Hepatocyte (in vitro differentiated cells): ENCODE results near the gene SPTBN2. TPM values are rescaled to one million over a fixed set of nuclear protein-coding genes. Genes with fewer than 3 reads are reported as not detected.

Experiments used
- DNase-seq: peaks from one replicate; pipeline ENCODE4 v3.0.0-alpha.2; 2016; ENCODE audit warnings: low spot score
- H2AFZ ChIP-seq: fragments of 200-600 bp; sonication (generic); 2 replicates; pipeline ENCODE4 v1.6.0; 2016; ENCODE audit warnings: antibody characterized with exemption, mild to moderate bottlenecking
- H3K27ac ChIP-seq: fragments of 200-600 bp; sonication (generic); 2 replicates; pipeline ENCODE4 v1.5.1; 2016; ENCODE audit warnings: mild to moderate bottlenecking
- H3K27me3 ChIP-seq: fragments of 200-600 bp; sonication (generic); 2 replicates; pipeline ENCODE4 v1.6.1; 2016
- H3K36me3 ChIP-seq: fragments of 200-600 bp; sonication (generic); replicated peaks from 2 replicates; pipeline ENCODE4 v1.5.1; 2016; ENCODE audit warnings: low read depth; ENCODE audit not compliant: insufficient read depth
- H3K4me1 ChIP-seq: fragments of 200-600 bp; sonication (generic); 2 replicates; pipeline ENCODE4 v1.5.1; 2016; ENCODE audit warnings: mild to moderate bottlenecking, moderate library complexity; ENCODE audit not compliant: insufficient read depth
- H3K4me2 ChIP-seq: fragments of 200-600 bp; sonication (generic); 2 replicates; pipeline ENCODE4 v1.6.0; 2016
- H3K4me3 ChIP-seq: fragments of 200-600 bp; sonication (generic); 2 replicates; pipeline ENCODE4 v1.5.1; 2016; ENCODE audit warnings: mild to moderate bottlenecking
- H3K79me2 ChIP-seq: fragments of 200-600 bp; sonication (generic); 2 replicates; pipeline ENCODE4 v1.6.0; 2017; ENCODE audit warnings: mild to moderate bottlenecking
- H3K9me2 ChIP-seq: fragments of 200-600 bp; sonication (generic); replicated peaks from 2 replicates; pipeline ENCODE4 v1.6.0; 2017; ENCODE audit warnings: mild to moderate bottlenecking; ENCODE audit not compliant: insufficient read depth
- H3K9me3 ChIP-seq: fragments of 200-600 bp; sonication (generic); 2 replicates; pipeline ENCODE4 v1.5.1; 2016; ENCODE audit warnings: low read depth, mild to moderate bottlenecking
- H4K20me1 ChIP-seq: fragments of 200-600 bp; sonication (generic); 2 replicates; pipeline ENCODE4 v1.6.0; 2016; ENCODE audit warnings: mild to moderate bottlenecking; ENCODE audit not compliant: insufficient read depth, poor library complexity, severe bottlenecking
- EZH2 ChIP-seq: fragments of 200-600 bp; sonication (generic); IDR thresholded peaks from 2 replicates; pipeline ENCODE4 v1.6.1; 2016; ENCODE audit warnings: antibody characterized with exemption, mild to moderate bottlenecking, borderline replicate concordance
- EZH2phosphoT487 ChIP-seq: fragments of 200-600 bp; sonication (generic); IDR thresholded peaks from one replicate; pipeline ENCODE4 v1.6.1; 2018; ENCODE audit warnings: antibody characterized with exemption, mild to moderate bottlenecking, low read depth, moderate library complexity; ENCODE audit not compliant: unreplicated experiment, severe bottlenecking
- WGBS: methylation state at CpG from one replicate; pipeline ENCODE4 v1.1.6; 2016; ENCODE audit warnings: low lambda C conversion rate; ENCODE audit errors: missing lambda C conversion rate; 5-methylcytosine and 5-hydroxymethylcytosine counted together
- polyA plus RNA-seq: library from polyadenylated mRNA; unstranded; fragments of >200 nt; fragmentation: Nextera tagmentation; extraction: Ambion mirVana; gene quantifications from 2 replicates; pipeline ENCODE4 v1.2.1, GENCODE V29; 2016
- total RNA-seq: library from RNA; depleted of rRNA; stranded (reverse); fragments of >200 nt; gene quantifications from 2 replicates; pipeline ENCODE4 v1.2.3, GENCODE V29; 2014
- TF ChIP-seq, protein P1 (sequence below): fragments of 200-600 bp; sonication (generic); IDR thresholded peaks from 2 replicates; pipeline ENCODE4 v1.5.1; 2016; ENCODE audit warnings: antibody characterized with exemption, mild to moderate bottlenecking; ENCODE audit not compliant: poor library complexity

SPTBN2 gene
- total and polyA plus RNA-seq, 2 experiments from 2014 or later, result 152 to 177 TPM

DNA sequence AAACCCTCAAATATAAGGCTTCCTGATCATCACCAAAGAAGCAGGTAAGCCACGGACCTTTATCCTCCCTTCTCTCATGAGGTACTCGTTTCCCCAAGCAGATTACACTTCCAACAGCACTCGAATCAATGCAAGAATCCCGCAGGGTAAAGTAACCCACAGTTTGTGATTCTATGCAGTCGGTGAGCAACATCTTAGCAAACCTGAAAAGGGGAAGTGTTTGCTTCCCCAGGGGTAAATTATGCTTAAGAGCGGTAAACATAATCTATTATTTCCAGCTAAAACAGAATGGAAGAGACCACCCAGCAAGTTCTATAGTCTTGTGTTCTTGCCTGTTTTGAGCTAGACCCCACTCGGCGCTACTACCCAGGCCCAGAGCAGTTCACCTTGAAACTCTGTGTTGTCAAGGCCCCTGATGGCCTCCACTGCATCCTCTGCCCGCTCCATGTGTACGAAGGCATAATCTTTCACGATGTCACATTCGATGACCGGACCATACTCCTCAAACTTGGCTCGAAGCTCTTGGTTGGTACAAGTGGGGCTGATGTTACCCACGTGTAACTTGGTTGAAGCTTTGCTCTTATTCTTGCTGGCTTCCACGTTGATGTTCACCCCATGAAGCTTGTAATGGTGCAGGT is 52.6 kb downstream of the SPTBN2 start:
- Histone ChIP-seq H3K79me2 (peaks cover 59% of the 10 kb centered on the region), H3K4me2 (peak overlapping the region; percentile 95), H4K20me1 (peaks cover 40% of the 10 kb centered on the region), H3K27ac (no peak overlapping the region), H3K4me1 (peaks cover 24% of the 10 kb centered on the region), H3K9me3 (no peaks in the 10 kb centered on the region), H3K4me3 (peak overlapping the region; percentile 0), H2AFZ (no peak overlapping the region), H3K9me2 (no peaks in the 10 kb centered on the region), H3K27me3 (no peaks in the 10 kb centered on the region), H3K36me3 (peaks cover 3% of the 10 kb centered on the region)
- no peak for TF ChIP-seq EZH2
- TF ChIP-seq, protein P1, sequence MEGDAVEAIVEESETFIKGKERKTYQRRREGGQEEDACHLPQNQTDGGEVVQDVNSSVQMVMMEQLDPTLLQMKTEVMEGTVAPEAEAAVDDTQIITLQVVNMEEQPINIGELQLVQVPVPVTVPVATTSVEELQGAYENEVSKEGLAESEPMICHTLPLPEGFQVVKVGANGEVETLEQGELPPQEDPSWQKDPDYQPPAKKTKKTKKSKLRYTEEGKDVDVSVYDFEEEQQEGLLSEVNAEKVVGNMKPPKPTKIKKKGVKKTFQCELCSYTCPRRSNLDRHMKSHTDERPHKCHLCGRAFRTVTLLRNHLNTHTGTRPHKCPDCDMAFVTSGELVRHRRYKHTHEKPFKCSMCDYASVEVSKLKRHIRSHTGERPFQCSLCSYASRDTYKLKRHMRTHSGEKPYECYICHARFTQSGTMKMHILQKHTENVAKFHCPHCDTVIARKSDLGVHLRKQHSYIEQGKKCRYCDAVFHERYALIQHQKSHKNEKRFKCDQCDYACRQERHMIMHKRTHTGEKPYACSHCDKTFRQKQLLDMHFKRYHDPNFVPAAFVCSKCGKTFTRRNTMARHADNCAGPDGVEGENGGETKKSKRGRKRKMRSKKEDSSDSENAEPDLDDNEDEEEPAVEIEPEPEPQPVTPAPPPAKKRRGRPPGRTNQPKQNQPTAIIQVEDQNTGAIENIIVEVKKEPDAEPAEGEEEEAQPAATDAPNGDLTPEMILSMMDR, result no peak
- no peak for TF ChIP-seq EZH2phosphoT487
- DNase-seq, result no peak
- WGBS, result 76% methylated on average over 16 of the region's 16 CpGs

DNA sequence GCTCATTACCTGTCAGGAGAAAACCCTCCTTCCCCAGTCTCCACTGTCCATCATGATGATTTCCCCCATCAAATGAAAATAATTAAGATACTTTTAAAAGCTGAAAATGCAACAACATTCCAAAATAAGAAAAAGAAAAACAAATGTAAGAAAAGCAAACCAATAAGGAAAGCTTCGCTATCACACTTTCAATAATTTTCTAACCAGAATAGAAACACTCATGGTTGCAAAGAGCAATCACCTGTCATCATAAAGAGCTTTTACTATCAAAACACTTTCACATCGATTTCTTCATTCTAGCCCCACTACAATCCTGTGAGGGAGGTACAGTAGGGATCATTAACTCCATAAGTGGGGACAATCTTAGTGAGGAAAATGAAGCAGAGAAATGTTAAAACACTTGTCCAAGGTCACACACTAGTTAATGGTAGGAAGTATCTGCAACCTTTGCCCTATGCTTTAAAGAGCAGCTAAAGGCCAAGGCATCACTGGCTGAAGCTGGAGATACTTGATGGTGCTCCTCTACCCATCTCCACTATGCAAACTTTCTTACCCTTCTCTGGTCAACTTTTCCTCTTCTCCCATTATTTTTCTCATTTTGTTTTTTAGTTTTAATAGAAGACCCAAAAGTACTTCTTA is 53.9 kb downstream of the SPTBN2 start:
- H3K27ac ChIP-seq, result no peak overlapping the region
- no peak for DNase-seq
- peaks cover 24% of the 10 kb centered on the region for H3K4me1 ChIP-seq
- H3K4me2 ChIP-seq, result peak overlapping the region; percentile 95
- no peak overlapping the region for H3K4me3 ChIP-seq
- no peaks in the 10 kb centered on the region for H3K9me3 ChIP-seq
- peaks cover 40% of the 10 kb centered on the region for H4K20me1 ChIP-seq
- H2AFZ ChIP-seq, result no peak overlapping the region
- WGBS, result 88% methylated on average over 2 of the region's 2 CpGs
- H3K36me3 ChIP-seq, result peaks cover 3% of the 10 kb centered on the region
- TF ChIP-seq EZH2 (no peak), EZH2phosphoT487 (no peak)
- TF ChIP-seq, protein P1, result no peak
- H3K9me2 ChIP-seq, result no peaks in the 10 kb centered on the region
- H3K79me2 ChIP-seq, result peaks cover 72% of the 10 kb centered on the region
- no peaks in the 10 kb centered on the region for H3K27me3 ChIP-seq

GRCh38 chr11:66670816-66671215 is 58.2 kb downstream of the SPTBN2 start:
- TF ChIP-seq EZH2 (no peak), EZH2phosphoT487 (no peak)
- TF ChIP-seq, protein P1, result no peak
- H3K9me2 ChIP-seq, result no peaks in the 10 kb centered on the region
- no peak for DNase-seq
- 69% methylated on average over 5 of the region's 5 CpGs for WGBS
- H4K20me1 ChIP-seq, result peaks cover 61% of the 10 kb centered on the region
- no peaks in the 10 kb centered on the region for H3K27me3 ChIP-seq
- H2AFZ ChIP-seq, result no peak overlapping the region
- H3K4me1 ChIP-seq, result peaks cover 10% of the 10 kb centered on the region
- no peak overlapping the region for H3K27ac ChIP-seq
- peaks cover 100% of the 10 kb centered on the region for H3K79me2 ChIP-seq
- no peaks in the 10 kb centered on the region for H3K9me3 ChIP-seq
- peaks cover 3% of the 10 kb centered on the region for H3K36me3 ChIP-seq
- no peak overlapping the region for H3K4me3 ChIP-seq
- no peak overlapping the region for H3K4me2 ChIP-seq
